Fibroblast of pulmonary artery (primary cell): ENCODE measurements around the gene SCMH1.

Experiments used
- DNase-seq: peaks from one replicate; pipeline ENCODE4 v3.0.0-alpha.2; 2010; ENCODE audit warnings: low read depth
- H3K4me3 ChIP-seq: replicated peaks from 2 replicates; pipeline ENCODE4 v1.5.1; 2011; ENCODE audit warnings: low read depth, mild to moderate bottlenecking, control low read depth, low read length, moderate library complexity
- TF ChIP-seq, protein P1 (sequence below): IDR thresholded peaks from 2 replicates; pipeline ENCODE4 v1.5.1; 2011; ENCODE audit warnings: mild to moderate bottlenecking, control low read depth, low read length, inconsistent platforms; ENCODE audit errors: missing control alignments

The SCMH1 gene

DNA sequence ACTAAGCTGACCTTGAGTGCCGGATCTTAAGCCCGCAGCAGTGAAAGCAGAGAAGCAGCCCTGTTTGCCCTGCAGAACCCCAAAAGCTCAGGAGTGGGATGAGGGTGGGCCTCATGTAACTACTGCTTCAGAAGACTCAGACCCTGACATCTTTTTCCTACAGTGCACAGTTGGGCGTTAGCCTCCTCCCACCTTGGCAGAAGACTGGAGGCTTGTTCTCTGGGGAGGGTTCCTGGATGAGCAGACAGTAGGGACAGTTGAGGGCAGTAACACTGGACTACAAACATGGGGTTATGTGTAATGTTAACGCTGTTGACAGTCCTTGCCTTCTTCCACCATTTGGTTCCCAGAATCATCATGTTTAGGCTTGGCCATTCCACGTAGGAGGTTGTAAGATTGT lies 253.0 kb downstream of the SCMH1 start:
- H3K4me3 ChIP-seq: no peak overlapping the region
- TF ChIP-seq, protein P1, sequence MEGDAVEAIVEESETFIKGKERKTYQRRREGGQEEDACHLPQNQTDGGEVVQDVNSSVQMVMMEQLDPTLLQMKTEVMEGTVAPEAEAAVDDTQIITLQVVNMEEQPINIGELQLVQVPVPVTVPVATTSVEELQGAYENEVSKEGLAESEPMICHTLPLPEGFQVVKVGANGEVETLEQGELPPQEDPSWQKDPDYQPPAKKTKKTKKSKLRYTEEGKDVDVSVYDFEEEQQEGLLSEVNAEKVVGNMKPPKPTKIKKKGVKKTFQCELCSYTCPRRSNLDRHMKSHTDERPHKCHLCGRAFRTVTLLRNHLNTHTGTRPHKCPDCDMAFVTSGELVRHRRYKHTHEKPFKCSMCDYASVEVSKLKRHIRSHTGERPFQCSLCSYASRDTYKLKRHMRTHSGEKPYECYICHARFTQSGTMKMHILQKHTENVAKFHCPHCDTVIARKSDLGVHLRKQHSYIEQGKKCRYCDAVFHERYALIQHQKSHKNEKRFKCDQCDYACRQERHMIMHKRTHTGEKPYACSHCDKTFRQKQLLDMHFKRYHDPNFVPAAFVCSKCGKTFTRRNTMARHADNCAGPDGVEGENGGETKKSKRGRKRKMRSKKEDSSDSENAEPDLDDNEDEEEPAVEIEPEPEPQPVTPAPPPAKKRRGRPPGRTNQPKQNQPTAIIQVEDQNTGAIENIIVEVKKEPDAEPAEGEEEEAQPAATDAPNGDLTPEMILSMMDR: no peak
- no peak for DNase-seq

- TF ChIP-seq, protein P1: no peak
- H3K4me3 ChIP-seq: no peak overlapping the region
- DNase-seq: no peak
These were observed 253.8 kb downstream of the SCMH1 start for GRCh38 chr1:40988280-40988679.

DNA sequence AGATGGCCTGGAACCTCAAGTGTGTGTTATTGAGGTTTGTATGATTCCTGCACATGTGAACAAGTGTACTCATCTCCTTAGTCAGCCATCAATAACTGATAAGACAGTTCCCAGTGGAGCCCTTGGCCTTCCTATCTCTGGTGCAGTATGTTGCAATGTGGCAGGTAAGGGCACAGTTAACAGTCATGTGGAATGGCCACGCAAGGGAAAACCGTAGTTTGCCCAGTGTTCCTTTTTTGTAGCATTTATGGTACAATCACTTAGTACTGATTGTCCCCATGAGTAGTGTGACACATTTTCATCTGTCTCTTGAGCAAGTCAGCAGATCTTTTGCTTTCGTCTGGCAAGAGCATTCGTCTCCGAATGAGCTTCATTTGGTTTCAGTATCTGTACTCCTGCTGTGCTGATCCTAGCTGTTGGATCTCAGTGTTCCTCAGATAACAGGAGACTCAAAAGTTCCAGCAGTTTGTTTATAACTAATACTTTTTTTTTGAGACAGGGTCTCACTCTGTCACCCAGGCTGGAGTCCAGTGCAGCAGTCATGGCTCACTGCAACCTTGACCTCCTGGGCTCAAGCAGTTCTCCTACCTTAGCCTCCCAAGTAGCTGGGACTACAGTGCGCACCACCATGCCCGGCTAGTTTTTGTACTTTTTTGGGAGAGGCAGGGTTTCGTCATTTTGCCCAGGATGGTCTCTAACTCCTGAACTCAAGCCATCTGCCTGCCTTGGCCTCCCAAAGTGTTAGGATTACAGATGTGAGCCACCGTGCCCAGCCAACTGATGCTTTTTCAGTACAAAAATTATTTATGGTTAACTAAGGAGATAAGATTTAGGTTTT lies 254.4 kb downstream of the SCMH1 start:
- TF ChIP-seq, protein P1: no peak
- H3K4me3 ChIP-seq: no peak overlapping the region
- no peak for DNase-seq

- TF ChIP-seq, protein P1: no peak
- no peak overlapping the region for H3K4me3 ChIP-seq
- no peak for DNase-seq
These were observed 255.2 kb downstream of the SCMH1 start for GRCh38 chr1:40986956-40987355.

DNA sequence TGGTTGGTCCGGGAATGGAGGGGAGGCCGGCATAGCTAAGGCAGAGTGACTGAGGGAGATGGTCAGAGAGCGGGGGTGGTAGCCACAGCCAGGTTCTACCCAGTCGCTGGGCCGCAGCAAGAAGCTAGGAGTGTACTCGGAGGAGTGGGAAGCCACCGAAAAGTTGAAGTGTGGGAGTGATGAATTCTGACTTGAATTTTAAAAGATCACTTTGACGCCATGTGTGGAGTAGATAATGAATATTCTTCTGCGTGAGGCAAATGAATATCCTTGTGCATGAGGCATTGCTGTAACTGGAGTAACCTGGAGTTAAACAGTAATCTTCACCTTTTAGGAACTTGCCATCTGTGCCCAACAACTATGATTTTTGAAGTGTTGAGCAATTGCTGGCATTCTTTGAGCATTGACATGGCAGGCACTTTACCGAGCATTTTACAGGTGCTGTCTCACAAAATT lies 255.8 kb downstream of the SCMH1 start:
- no peak for DNase-seq
- no peak overlapping the region for H3K4me3 ChIP-seq
- TF ChIP-seq, protein P1: no peak

DNA sequence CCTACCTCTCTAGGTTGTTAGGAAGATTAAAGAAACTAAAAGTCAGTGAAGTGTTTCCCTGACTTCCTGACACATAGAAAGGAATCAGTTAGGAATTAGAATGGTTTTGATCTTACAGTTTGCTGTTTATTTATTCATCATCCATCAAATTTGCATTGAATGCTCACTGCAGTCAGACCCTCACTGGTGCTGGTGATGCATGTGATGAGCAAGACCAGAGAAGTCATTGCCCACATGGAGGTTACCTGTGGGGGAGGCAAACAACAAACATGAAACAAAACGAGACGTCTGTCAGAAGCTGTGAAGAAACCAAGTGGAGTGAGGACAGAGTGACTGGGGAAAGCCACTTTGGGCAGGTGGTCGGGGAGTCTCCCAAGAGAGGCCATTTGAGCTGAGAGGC lies 256.2 kb downstream of the SCMH1 start:
- TF ChIP-seq, protein P1: no peak
- H3K4me3 ChIP-seq: no peak overlapping the region
- no peak for DNase-seq

DNA sequence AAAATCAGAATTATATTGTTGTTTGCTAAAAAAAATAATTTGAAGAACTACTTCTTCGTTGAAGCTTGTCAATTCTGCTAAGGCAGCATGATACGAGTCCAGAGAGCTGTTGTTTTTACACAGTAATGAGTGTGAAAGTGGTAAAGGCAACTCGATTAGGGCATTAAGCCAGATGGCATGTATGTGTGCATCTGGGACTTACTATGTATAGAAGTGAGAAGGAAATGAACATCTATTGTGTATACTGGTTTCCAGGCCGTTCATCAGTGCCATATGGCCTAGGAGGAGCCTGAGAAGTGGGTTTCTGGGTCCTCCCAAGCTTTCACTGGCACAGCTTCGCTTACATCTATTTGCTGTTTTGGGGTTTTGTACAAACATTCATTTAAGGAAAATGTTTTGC lies 256.9 kb downstream of the SCMH1 start:
- H3K4me3 ChIP-seq: no peak overlapping the region
- no peak for DNase-seq
- TF ChIP-seq, protein P1: no peak
